VCaP (cell line): Measurements from ENCODE around the gene METTL5.

ENCODE experiments used
- H3K27ac ChIP-seq: fragments of 450-650 bp; 2 replicates; pipeline ENCODE4 v1.5.1; 2017
- TF ChIP-seq, protein P1 (sequence below): fragments of 450-650 bp; conservative IDR thresholded peaks from 2 replicates; pipeline ENCODE4 v1.5.1; 2017; ENCODE audit warnings: mild to moderate bottlenecking, moderate library complexity

METTL5 gene

DNA sequence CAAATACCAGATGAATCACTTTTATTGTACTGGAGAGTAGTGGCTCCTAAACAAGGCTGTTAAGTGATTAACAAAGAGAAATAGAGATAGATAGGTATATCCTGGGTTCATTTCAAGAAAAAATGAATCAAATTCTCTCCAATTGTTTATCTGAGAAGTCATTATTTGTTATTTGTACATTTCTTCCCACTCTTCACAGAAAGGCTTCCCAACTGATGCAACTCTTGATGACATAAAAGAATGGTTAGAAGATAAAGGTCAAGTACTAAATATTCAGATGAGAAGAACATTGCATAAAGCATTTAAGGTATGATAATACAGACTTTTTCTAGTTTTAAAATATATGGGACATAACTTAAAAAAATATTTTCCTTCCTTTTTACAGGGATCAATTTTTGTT is 18.1 kb downstream of the METTL5 start:
- no peak overlapping the region for H3K27ac ChIP-seq
- TF ChIP-seq, protein P1, sequence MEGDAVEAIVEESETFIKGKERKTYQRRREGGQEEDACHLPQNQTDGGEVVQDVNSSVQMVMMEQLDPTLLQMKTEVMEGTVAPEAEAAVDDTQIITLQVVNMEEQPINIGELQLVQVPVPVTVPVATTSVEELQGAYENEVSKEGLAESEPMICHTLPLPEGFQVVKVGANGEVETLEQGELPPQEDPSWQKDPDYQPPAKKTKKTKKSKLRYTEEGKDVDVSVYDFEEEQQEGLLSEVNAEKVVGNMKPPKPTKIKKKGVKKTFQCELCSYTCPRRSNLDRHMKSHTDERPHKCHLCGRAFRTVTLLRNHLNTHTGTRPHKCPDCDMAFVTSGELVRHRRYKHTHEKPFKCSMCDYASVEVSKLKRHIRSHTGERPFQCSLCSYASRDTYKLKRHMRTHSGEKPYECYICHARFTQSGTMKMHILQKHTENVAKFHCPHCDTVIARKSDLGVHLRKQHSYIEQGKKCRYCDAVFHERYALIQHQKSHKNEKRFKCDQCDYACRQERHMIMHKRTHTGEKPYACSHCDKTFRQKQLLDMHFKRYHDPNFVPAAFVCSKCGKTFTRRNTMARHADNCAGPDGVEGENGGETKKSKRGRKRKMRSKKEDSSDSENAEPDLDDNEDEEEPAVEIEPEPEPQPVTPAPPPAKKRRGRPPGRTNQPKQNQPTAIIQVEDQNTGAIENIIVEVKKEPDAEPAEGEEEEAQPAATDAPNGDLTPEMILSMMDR: no peak

DNA sequence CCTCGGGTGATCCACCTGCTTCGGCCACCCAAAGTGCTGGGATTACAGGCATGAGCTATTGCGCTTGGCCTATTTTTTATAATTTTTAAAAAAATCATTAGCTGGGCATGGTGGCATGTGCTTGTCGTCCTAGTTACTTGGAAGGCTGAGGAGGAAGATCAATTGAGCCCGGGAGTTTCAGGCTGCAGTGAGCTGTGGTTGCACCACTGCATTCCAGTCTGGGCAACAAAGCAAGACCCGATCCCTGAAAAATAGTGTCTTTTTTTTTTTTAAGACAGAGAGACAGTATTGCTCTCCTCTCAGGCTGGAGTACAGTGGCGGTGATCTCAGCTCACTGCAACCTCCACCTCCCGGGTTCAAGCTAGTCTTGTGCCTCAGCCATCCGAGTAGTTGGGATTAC is 21.2 kb downstream of the METTL5 start:
- TF ChIP-seq, protein P1: no peak
- H3K27ac ChIP-seq: no peak overlapping the region

DNA sequence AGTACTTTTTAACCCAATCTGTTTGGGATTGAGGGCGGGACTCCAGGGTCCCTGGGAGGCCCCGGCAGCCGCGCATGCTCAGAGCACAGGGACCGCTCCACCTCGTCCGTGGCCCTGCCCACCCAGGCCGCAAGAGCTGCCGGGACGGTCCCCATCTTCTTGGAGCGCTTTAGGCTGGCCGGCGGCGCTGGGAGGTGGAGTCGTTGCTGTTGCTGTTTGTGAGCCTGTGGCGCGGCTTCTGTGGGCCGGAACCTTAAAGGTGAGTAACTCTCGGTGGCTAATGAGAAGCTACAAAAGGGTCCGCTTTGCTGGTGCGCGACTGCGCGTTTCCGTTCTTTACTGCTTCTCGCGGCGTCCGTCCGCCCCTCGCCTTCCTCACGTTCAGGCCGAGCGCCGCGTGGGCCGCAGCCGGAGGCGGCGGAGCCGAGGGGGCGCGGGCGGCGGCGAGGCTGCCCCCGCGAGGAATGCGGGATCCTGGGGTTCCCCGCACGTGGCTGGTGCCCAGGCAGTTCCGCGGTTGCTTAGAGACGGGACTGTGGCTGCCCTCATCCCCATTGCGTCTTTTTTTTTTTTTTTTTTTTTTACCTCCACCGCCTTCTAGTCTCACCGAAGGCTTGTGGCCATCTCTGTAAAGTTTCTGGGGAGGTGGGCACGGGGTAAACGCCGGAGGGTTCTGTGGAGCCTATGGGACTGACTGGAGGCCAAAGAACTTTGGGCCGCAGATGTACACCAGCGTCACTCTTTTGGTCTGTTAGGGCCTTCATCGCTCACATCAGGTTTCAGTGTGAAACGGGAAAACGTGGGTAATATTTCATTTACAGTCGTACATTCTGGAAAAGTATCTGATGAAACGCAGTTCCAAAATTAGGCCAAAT is 25.8 kb downstream of the METTL5 start, which contains the start of gene SSB:
TSS of gene SSB (plus strand) at position 154 of the 875 bp plus-strand sequence. CDS start 2,090 bp downstream, outside the sequence.
- TF ChIP-seq, protein P1: no peak
- H3K27ac ChIP-seq: peak within 1 kb of the TSS; percentile 92

DNA sequence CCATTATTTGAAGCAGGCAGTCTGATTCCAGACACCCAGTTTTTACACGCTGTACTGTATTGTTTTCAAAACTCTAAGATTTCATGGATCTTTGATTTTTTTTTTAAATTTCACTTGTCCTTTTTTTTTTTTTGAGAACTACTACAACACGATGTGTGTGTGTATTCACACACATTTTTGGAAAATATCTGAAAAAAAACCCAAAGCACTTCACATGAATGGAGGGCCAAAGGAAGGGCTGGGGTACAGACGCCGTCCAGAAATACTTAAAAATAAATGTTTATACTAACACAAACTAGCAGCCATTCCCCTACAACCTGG is 26.3 kb downstream of the METTL5 start:
- TF ChIP-seq, protein P1: no peak
- H3K27ac ChIP-seq: peak overlapping the region; percentile 92

DNA sequence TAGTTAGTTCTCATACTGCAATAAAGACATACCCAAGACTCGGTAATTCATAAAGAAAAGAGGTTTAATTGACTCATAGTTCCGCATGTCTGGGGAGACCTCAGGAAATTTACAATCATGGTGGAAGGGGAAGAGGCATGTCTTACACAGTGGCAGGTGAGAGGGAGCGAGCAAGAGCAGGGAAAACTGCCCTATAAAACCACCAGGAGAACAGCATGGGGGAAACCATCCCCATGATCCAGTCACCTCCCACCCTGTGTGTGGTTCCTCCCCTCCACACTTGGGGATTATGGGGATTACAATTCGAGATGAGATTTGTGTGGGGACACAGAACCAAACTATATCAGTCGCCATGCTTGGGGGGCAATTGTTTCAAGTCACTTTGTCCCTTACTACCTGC is 27.1 kb downstream of the METTL5 start:
- no peak overlapping the region for H3K27ac ChIP-seq
- TF ChIP-seq, protein P1: no peak

DNA sequence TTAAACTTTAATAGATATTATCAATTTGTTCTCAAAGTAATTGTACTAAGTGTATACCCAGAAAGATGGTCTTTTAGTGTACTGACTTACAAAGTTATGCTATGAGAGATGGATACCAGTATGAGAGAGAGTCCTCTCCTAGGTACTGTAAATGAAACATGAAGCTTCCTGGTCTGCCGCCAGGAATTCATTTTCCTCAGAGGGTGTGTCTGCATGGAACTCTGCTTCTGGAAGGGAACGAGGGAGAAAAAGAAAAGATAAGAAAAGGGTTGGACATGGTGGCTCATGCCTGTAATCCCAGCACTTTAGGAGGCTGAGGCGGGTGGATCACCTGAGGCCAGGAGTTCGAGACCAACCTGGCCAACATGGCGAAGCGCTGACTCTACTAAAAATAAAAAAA is 28.3 kb downstream of the METTL5 start:
- no peak overlapping the region for H3K27ac ChIP-seq
- TF ChIP-seq, protein P1: no peak

DNA sequence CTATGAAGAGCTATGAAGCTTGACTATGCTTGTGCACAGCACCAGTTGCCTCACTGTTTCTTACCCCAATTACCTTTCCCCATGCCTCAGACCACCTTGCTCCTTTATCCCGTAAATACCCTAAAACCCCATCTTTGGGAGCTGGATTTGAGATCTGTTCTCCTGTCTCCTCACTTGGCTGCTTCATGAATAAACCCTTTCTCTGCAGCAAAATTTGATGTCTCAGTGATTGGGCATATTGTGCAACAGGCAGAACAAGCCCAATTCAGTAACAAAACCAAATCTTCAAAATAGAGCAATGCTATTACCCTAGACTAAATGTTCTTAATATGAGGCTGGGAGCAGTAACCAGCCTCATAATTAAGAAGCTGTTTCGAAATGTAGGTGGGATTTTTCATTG is 29.5 kb downstream of the METTL5 start:
- no peak overlapping the region for H3K27ac ChIP-seq
- TF ChIP-seq, protein P1: no peak
